Trophoblast cell (in vitro differentiated cells and primary cell): Measurements from ENCODE around the gene LRP3.

Experiments used
- DNase-seq, 2 donors: peaks; one replicate each; pipeline ENCODE4 v3.0.0-alpha.2; 2016
- H2AFZ ChIP-seq: 2 replicates; pipeline ENCODE4 v1.6.1; 2013; ENCODE audit warnings: low read length, moderate library complexity, mild to moderate bottlenecking; ENCODE audit not compliant: insufficient read depth, poor library complexity
- H2AK5ac ChIP-seq: 2 replicates; pipeline ENCODE4 v1.6.1; 2013; ENCODE audit warnings: mild to moderate bottlenecking, low read length
- H2BK120ac ChIP-seq: 2 replicates; pipeline ENCODE4 v1.6.1; 2013; ENCODE audit warnings: low read length, mild to moderate bottlenecking, moderate library complexity; ENCODE audit not compliant: insufficient read depth, poor library complexity
- H2BK12ac ChIP-seq: 2 replicates; pipeline ENCODE4 v1.6.1; 2013; ENCODE audit warnings: mild to moderate bottlenecking, low read length, moderate library complexity
- H2BK5ac ChIP-seq: 2 replicates; pipeline ENCODE4 v1.6.1; 2013; ENCODE audit warnings: low read length, low read depth, moderate library complexity, mild to moderate bottlenecking; ENCODE audit not compliant: poor library complexity
- H3K14ac ChIP-seq: 2 replicates; pipeline ENCODE4 v1.6.1; 2013; ENCODE audit warnings: mild to moderate bottlenecking, low read length
- H3K18ac ChIP-seq: 2 replicates; pipeline ENCODE4 v1.6.1; 2013; ENCODE audit warnings: mild to moderate bottlenecking, low read length
- H3K23ac ChIP-seq: 2 replicates; pipeline ENCODE4 v1.6.1; 2013; ENCODE audit warnings: low read length
- H3K27ac ChIP-seq: 2 replicates; pipeline ENCODE4 v1.5.1; 2013; ENCODE audit warnings: low read depth, mild to moderate bottlenecking, inconsistent platforms, low read length, moderate library complexity
- H3K27me3 ChIP-seq: 2 replicates; pipeline ENCODE4 v1.6.1; 2013; ENCODE audit warnings: inconsistent platforms, mild to moderate bottlenecking, low read length, moderate library complexity; ENCODE audit not compliant: insufficient read depth
- H3K36me3 ChIP-seq, 2 experiments: 1 replicate in 1 of 2; 2 replicates in 1 of 2; pipeline ENCODE4 v1.6.1; 2013; ENCODE audit warnings: low read length in 2 of 2, mild to moderate bottlenecking in 2 of 2, moderate library complexity in 1 of 2; ENCODE audit not compliant: insufficient read depth in 2 of 2, control insufficient read depth in 1 of 2
- H3K4ac ChIP-seq: 2 replicates; pipeline ENCODE4 v1.6.1; 2013; ENCODE audit warnings: low read depth, mild to moderate bottlenecking, low read length, moderate library complexity
- H3K4me1 ChIP-seq, 2 experiments: 1 replicate in 1 of 2; 2 replicates in 1 of 2; pipeline ENCODE4 v1.6.1; 2013; ENCODE audit warnings: low read length in 2 of 2, mild to moderate bottlenecking in 2 of 2, moderate library complexity in 1 of 2; ENCODE audit not compliant: insufficient read depth in 2 of 2, control insufficient read depth in 1 of 2
- H3K4me2 ChIP-seq: 2 replicates; pipeline ENCODE4 v1.6.1; 2013; ENCODE audit warnings: inconsistent platforms, mild to moderate bottlenecking, low read length, moderate library complexity
- H3K4me3 ChIP-seq: 2 replicates; pipeline ENCODE4 v1.5.1; 2013; ENCODE audit warnings: mild to moderate bottlenecking, low read depth, low read length, inconsistent platforms
- H3K79me1 ChIP-seq: one replicate; pipeline ENCODE4 v1.6.1; 2013; ENCODE audit warnings: low read length
- H3K79me2 ChIP-seq: 2 replicates; pipeline ENCODE4 v1.6.1; 2013; ENCODE audit warnings: low read length, mild to moderate bottlenecking; ENCODE audit not compliant: control insufficient read depth, insufficient read depth, poor library complexity
- H3K9ac ChIP-seq: 2 replicates; pipeline ENCODE4 v1.6.1; 2013; ENCODE audit warnings: mild to moderate bottlenecking, low read length
- H3K9me3 ChIP-seq: 2 replicates; pipeline ENCODE4 v1.6.1; 2013; ENCODE audit warnings: low read depth, mild to moderate bottlenecking, control low read depth, inconsistent platforms, low read length; ENCODE audit not compliant: insufficient read depth
- H4K12ac ChIP-seq: 2 replicates; pipeline ENCODE4 v1.6.1; 2013; ENCODE audit warnings: low read depth, mild to moderate bottlenecking, low read length, moderate library complexity
- H4K8ac ChIP-seq: 2 replicates; pipeline ENCODE4 v1.6.1; 2013; ENCODE audit warnings: low read depth, mild to moderate bottlenecking, low read length, moderate library complexity
- H4K91ac ChIP-seq: one replicate; pipeline ENCODE4 v1.6.1; 2013; ENCODE audit warnings: low read depth, mild to moderate bottlenecking, low read length, moderate library complexity
- WGBS: extraction: QIAGEN DNeasy Blood & Tissue Kit; methylation state at CpG from one replicate; pipeline ENCODE4 v1.1.7; 2013; ENCODE audit warnings: missing lambda C conversion rate; ENCODE audit not compliant: insufficient read length, insufficient coverage; ENCODE audit errors: extremely low coverage; 5-methylcytosine and 5-hydroxymethylcytosine counted together

The LRP3 gene

GRCh38 chr19:33168528-33168927, 25.6 kb upstream of the LRP3 start:
- no peak overlapping the region for H4K12ac ChIP-seq
- H3K27me3 ChIP-seq: no peaks in the 10 kb centered on the region
- no peak overlapping the region for H3K27ac ChIP-seq
- H3K4me2 ChIP-seq: no peak overlapping the region
- H2BK5ac ChIP-seq: no peak overlapping the region
- H3K14ac ChIP-seq: no peak overlapping the region
- DNase-seq: no peak
- H4K8ac ChIP-seq: no peak overlapping the region
- no peak overlapping the region for H4K91ac ChIP-seq
- H2AK5ac ChIP-seq: no peak overlapping the region
- no peak overlapping the region for H3K23ac ChIP-seq
- H3K9me3 ChIP-seq: no peaks in the 10 kb centered on the region
- no peaks in the 10 kb centered on the region for H3K4me1 ChIP-seq
- no peaks in the 10 kb centered on the region for H3K79me2 ChIP-seq
- no peak overlapping the region for H3K9ac ChIP-seq
- H2BK120ac ChIP-seq: no peak overlapping the region
- no peak overlapping the region for H3K4me3 ChIP-seq
- H3K18ac ChIP-seq: no peak overlapping the region
- H3K79me1 ChIP-seq: no peaks in the 10 kb centered on the region
- no peak overlapping the region for H3K4ac ChIP-seq
- H2AFZ ChIP-seq: no peak overlapping the region
- WGBS: no CpG with 5 or more reads among the region's 1 CpG
- H3K36me3 ChIP-seq: no peaks in the 10 kb centered on the region
- no peak overlapping the region for H2BK12ac ChIP-seq

GRCh38 chr19:33171222-33171795, 22.8 kb upstream of the LRP3 start:
- H2AK5ac ChIP-seq: no peak overlapping the region
- no CpG with 5 or more reads among the region's 1 CpG for WGBS
- peaks cover under 1% of the 10 kb centered on the region for H3K79me1 ChIP-seq
- H3K36me3 ChIP-seq: no peaks in the 10 kb centered on the region
- no peak overlapping the region for H2AFZ ChIP-seq
- H3K9ac ChIP-seq: no peak overlapping the region
- H3K4me3 ChIP-seq: no peak overlapping the region
- H3K4me1 ChIP-seq: peaks cover 3 to 6% of the 10 kb centered on the region in 2 experiments
- no peak overlapping the region for H2BK5ac ChIP-seq
- no peak for DNase-seq
- no peak overlapping the region for H2BK120ac ChIP-seq
- H3K14ac ChIP-seq: no peak overlapping the region
- H2BK12ac ChIP-seq: no peak overlapping the region
- no peaks in the 10 kb centered on the region for H3K27me3 ChIP-seq
- no peak overlapping the region for H3K18ac ChIP-seq
- no peak overlapping the region for H4K8ac ChIP-seq
- no peak overlapping the region for H3K27ac ChIP-seq
- H3K4me2 ChIP-seq: no peak overlapping the region
- no peak overlapping the region for H3K23ac ChIP-seq
- H3K79me2 ChIP-seq: peaks cover under 1% of the 10 kb centered on the region
- H4K91ac ChIP-seq: no peak overlapping the region
- no peaks in the 10 kb centered on the region for H3K9me3 ChIP-seq
- no peak overlapping the region for H4K12ac ChIP-seq
- H3K4ac ChIP-seq: no peak overlapping the region

- no peak overlapping the region for H3K18ac ChIP-seq
- WGBS: no CpG with 5 or more reads among the region's 6 CpGs
- H2AK5ac ChIP-seq: no peak overlapping the region
- no peak overlapping the region for H3K27ac ChIP-seq
- H2BK5ac ChIP-seq: no peak overlapping the region
- H3K4me1 ChIP-seq: peaks cover 3 to 6% of the 10 kb centered on the region in 2 experiments
- H3K36me3 ChIP-seq: no peaks in the 10 kb centered on the region
- no peak overlapping the region for H2BK12ac ChIP-seq
- H3K79me2 ChIP-seq: peaks cover 4% of the 10 kb centered on the region
- H3K4ac ChIP-seq: no peak overlapping the region
- H3K23ac ChIP-seq: no peak overlapping the region
- DNase-seq: no peak
- no peak overlapping the region for H3K14ac ChIP-seq
- H4K8ac ChIP-seq: no peak overlapping the region
- no peaks in the 10 kb centered on the region for H3K27me3 ChIP-seq
- H4K91ac ChIP-seq: no peak overlapping the region
- no peaks in the 10 kb centered on the region for H3K9me3 ChIP-seq
- no peak overlapping the region for H2AFZ ChIP-seq
- peaks cover 5% of the 10 kb centered on the region for H3K79me1 ChIP-seq
- H3K4me3 ChIP-seq: no peak overlapping the region
- H3K4me2 ChIP-seq: no peak overlapping the region
- no peak overlapping the region for H4K12ac ChIP-seq
- no peak overlapping the region for H3K9ac ChIP-seq
- no peak overlapping the region for H2BK120ac ChIP-seq
These were observed 22.2 kb upstream of the LRP3 start for GRCh38 chr19:33171916-33172359.

- Histone ChIP-seq H4K91ac (no peak overlapping the region), H3K4me2 (no peak overlapping the region), H3K23ac (no peak overlapping the region), H3K27me3 (no peaks in the 10 kb centered on the region), H3K79me2 (peaks cover 4% of the 10 kb centered on the region), H4K8ac (no peak overlapping the region), H3K18ac (no peak overlapping the region), H2BK12ac (no peak overlapping the region), H2BK5ac (no peak overlapping the region), H3K9ac (no peak overlapping the region), H3K9me3 (no peaks in the 10 kb centered on the region), H2AFZ (no peak overlapping the region), H3K79me1 (peaks cover 5% of the 10 kb centered on the region), H3K4ac (no peak overlapping the region), H3K4me1 (peaks cover 8 to 10% of the 10 kb centered on the region in 2 experiments), H3K27ac (no peak overlapping the region), H2BK120ac (no peak overlapping the region), H3K4me3 (no peak overlapping the region), H3K36me3 (no peaks in the 10 kb centered on the region), H3K14ac (no peak overlapping the region), H4K12ac (no peak overlapping the region), H2AK5ac (no peak overlapping the region)
- no peak for DNase-seq
- WGBS: no CpG with 5 or more reads among the region's 5 CpGs
These were observed 19.9 kb upstream of the LRP3 start for GRCh38 chr19:33174186-33174585.
